Fibroblast of pulmonary artery (primary cell): Measurements from ENCODE around the gene CALHM1.

ENCODE experiments used
- DNase-seq: peaks from one replicate; pipeline ENCODE4 v3.0.0-alpha.2; 2010; ENCODE audit warnings: low read depth
- H3K4me3 ChIP-seq: replicated peaks from 2 replicates; pipeline ENCODE4 v1.5.1; 2011; ENCODE audit warnings: low read depth, mild to moderate bottlenecking, control low read depth, low read length, moderate library complexity
- TF ChIP-seq, protein P1 (sequence below): IDR thresholded peaks from 2 replicates; pipeline ENCODE4 v1.5.1; 2011; ENCODE audit warnings: mild to moderate bottlenecking, control low read depth, low read length, inconsistent platforms; ENCODE audit errors: missing control alignments

CALHM1 gene

DNA sequence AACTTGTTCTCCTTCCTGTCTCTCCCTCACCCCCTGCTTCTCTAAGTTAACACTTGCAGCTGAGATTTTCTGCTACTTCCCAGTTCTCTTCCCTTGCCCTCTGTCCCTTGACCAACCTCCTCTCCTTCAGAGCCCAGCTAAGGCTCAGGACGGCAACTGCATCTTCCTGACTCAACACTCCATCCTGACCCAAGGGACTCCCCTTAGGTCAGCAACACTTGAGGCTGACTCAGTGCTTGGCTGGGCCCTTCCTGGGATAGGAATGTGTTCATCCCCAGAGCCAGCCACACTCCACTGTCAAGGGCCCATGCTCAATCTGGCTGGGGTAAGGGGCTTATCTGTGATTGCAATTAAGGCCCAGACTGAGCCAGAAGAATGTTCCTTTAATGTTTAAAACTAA, 10.0 kb downstream of the CALHM1 start:
- peak; percentile 80 for DNase-seq
- TF ChIP-seq, protein P1, sequence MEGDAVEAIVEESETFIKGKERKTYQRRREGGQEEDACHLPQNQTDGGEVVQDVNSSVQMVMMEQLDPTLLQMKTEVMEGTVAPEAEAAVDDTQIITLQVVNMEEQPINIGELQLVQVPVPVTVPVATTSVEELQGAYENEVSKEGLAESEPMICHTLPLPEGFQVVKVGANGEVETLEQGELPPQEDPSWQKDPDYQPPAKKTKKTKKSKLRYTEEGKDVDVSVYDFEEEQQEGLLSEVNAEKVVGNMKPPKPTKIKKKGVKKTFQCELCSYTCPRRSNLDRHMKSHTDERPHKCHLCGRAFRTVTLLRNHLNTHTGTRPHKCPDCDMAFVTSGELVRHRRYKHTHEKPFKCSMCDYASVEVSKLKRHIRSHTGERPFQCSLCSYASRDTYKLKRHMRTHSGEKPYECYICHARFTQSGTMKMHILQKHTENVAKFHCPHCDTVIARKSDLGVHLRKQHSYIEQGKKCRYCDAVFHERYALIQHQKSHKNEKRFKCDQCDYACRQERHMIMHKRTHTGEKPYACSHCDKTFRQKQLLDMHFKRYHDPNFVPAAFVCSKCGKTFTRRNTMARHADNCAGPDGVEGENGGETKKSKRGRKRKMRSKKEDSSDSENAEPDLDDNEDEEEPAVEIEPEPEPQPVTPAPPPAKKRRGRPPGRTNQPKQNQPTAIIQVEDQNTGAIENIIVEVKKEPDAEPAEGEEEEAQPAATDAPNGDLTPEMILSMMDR: no peak
- no peak overlapping the region for H3K4me3 ChIP-seq

DNA sequence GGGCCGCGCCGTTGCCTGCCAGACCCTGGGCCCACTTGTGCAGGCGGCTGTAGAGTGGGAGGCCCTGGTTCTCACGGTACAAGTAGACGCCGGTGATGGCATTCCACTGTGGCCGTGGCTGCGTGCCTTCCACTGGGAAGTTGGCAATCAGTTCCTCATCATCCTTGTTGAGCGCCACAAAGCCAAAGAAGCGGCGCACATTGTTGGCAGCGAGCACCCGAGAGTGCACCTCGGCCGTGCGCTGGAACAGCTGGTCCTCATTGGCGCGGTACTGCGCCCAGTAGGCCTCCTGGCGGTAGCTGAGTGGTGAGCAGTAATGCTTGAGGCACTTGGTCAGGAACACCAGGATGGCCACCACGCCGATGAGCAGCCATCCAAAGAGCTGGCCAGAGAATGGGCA, 11.5 kb downstream of the CALHM1 start:
- TF ChIP-seq, protein P1: no peak
- no peak overlapping the region for H3K4me3 ChIP-seq
- DNase-seq: no peak

DNA sequence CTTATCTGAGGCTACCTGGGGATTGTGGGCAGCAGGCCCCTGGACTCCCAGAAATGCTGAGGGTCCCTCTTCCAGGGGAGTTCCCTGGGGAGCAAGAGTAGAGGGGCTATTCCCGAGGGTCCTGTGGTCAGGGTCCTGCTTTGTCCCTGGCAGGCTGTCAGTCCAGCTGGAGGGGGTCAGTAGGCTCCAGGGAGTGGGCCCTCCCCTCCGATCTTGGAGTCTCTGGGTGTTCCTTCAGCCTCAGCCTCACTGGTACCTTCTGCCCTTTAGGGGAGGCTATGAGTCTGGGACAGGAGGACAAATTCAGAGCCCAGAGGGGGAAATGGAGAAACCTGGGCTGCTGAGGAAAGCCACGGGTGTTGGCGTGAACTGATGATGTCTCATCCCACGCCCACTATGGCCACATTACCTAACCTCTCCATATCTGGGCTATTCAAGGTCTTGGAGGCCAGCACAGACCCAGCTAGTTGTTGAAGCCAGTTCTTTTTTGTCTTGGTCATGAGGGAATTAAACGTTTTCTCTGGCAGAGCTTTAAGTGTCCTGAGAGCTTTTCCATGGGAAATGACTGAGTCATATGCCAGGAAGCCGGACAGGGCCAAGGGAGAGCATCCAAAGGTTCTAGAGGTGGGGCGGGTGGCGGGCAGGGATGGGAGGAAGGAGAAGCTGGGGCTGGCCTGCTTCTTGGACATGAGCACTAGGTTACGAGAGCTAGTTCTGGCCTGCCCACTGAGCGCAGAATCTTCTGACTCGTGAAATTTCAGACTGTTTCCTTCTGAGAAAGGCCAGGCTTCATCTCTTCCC, 12.7 kb downstream of the CALHM1 start:
- H3K4me3 ChIP-seq: no peak overlapping the region
- TF ChIP-seq, protein P1: no peak
- peak; percentile 81 for DNase-seq

DNA sequence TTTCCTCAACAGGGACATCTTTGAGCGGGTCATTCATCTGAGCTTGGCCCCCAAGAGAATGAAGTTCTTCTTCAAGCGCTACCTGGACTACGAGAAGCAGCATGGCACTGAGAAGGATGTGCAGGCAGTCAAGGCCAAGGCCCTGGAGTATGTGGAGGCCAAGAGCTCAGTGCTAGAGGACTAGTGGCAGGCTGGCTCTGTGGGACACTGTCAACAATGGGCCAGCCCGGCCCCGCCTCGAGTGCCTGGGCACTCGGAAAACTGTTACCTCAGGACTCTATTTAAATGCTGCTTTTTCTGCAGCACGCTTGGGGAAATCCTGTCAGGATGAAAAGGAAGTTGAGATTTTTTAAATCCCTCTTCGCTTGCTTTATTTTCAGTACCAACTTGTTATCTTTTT, 13.3 kb downstream of the CALHM1 start:
- DNase-seq: no peak
- TF ChIP-seq, protein P1: no peak
- no peak overlapping the region for H3K4me3 ChIP-seq

DNA sequence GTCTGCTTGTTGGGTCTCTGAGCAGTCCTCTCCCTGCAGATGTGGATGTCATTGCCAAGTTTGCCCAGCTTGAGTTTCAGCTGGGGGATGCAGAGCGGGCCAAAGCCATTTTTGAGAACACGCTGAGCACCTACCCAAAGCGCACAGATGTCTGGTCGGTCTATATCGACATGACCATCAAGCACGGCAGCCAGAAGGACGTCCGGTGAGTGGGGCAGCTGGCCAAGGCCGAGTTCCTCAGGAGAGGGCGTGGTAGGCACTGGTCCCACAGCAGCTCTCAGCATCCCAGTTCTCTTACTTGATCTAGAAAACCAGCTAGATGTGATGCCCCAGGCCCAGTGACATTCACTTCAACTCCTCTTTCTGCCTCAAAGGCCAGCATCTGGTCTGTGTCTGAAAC, 14.2 kb downstream of the CALHM1 start:
- DNase-seq: no peak
- TF ChIP-seq, protein P1: no peak
- H3K4me3 ChIP-seq: no peak overlapping the region

DNA sequence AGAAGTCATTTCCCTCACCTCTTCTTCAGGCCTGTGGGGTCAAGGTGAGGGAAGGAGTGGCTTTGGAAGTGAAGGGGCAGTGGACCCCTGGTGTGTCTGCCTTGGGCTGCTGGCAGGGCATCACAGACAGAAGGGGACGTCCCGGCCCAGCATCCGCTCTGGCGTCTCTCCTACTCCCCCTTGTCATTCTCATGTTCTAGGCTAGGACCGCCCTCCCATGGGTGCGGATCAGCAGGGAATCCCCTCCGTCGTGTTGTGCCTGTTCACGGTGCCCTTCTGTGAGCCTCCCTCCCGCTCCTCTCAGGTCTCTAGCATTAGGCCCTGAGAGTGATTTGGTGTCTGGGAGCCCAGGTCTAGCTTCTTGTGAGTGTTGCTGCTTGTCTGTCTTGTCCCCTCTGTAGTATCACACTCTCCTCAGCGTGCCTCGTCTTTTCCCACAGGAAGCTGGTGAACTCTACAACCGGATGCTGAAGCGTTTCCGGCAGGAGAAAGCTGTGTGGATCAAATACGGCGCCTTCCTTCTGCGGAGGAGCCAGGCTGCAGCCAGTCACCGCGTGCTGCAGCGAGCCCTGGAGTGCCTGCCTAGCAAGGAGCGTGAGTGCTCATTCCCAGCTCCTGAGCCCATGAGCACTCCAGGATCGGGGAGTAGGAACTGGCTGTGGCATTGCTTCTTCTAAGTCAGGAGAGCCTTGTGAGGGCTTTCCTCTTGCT, 15.1 kb downstream of the CALHM1 start:
- H3K4me3 ChIP-seq: no peak overlapping the region
- no peak for DNase-seq
- TF ChIP-seq, protein P1: no peak
